H1 (cell line): ENCODE measurements around the gene PIF1. TPM values are rescaled to one million over a fixed set of nuclear protein-coding genes. Genes with fewer than 3 reads are reported as not detected.
A peak's percentile ranks its signal among the peaks of the same experiment; 100 is the strongest.

ENCODE experiments used
- CTCF ChIA-PET: fragments of 300-600 bp; sonication (Branson Sonifier 250); formaldehyde crosslinking; loops from one replicate; lab custom pipeline; 2021; ENCODE audit not compliant: partially characterized antibody; lab: Charles Lee
- POLR2A ChIA-PET: fragments of 300-600 bp; sonication (Branson Sonifier 250); formaldehyde crosslinking; loops from one replicate; lab custom pipeline; 2021; ENCODE audit warnings: inconsistent platforms; ENCODE audit not compliant: partially characterized antibody; lab: Charles Lee
- DNase-seq, 2 experiments: peaks; one replicate each; pipeline versions ENCODE4 v3.0.0 to v3.0.0-alpha.2; 2010 to 2022; ENCODE audit warnings: low spot score in 2 of 2, low read depth in 1 of 2, mixed read lengths in 1 of 2
- FAIRE-seq: peaks from 2 replicates; lab custom pipeline; 2011; peaks lifted over from hg19 to GRCh38; lab: Jason Lieb, UNC
- H2AFZ ChIP-seq: 2 replicates; pipeline ENCODE4 v1.8.1; 2012; ENCODE audit warnings: low read length, inconsistent platforms
- H2AK5ac ChIP-seq: 2 replicates; pipeline ENCODE4 v1.6.1; 2013; ENCODE audit warnings: low read depth, low read length
- H2BK120ac ChIP-seq: replicated peaks from 2 replicates; pipeline ENCODE3; 2013; ENCODE audit warnings: low read depth, low read length, inconsistent platforms
- H2BK12ac ChIP-seq: 2 replicates; pipeline ENCODE4 v1.6.1; 2013; ENCODE audit warnings: low read depth, low read length
- H2BK15ac ChIP-seq: 2 replicates; pipeline ENCODE4 v1.6.1; 2013; ENCODE audit warnings: low read length
- H2BK20ac ChIP-seq: 2 replicates; pipeline ENCODE4 v1.6.1; 2013; ENCODE audit warnings: low read length
- H2BK5ac ChIP-seq: 2 replicates; pipeline ENCODE4 v1.6.1; 2013; ENCODE audit warnings: low read depth, low read length
- H3K14ac ChIP-seq: 2 replicates; pipeline ENCODE4 v1.6.1; 2013; ENCODE audit warnings: inconsistent platforms; ENCODE audit not compliant: insufficient read length
- H3K18ac ChIP-seq: 2 replicates; pipeline ENCODE4 v1.6.1; 2013; ENCODE audit warnings: low read length; ENCODE audit errors: extremely low read depth
- H3K23ac ChIP-seq: 2 replicates; pipeline ENCODE4 v1.6.1; 2013; ENCODE audit warnings: inconsistent platforms; ENCODE audit not compliant: insufficient read length
- H3K23me2 ChIP-seq: 2 replicates; pipeline ENCODE4 v1.6.1; 2013; ENCODE audit warnings: low read depth, low read length
- H3K27ac ChIP-seq: 2 replicates; pipeline ENCODE4 v1.6.1; 2011; ENCODE audit warnings: low read depth, low read length, inconsistent platforms
- H3K27me3 ChIP-seq, 4 experiments: replicated peaks in 1 of 4; 1 replicate in 1 of 4; 2 replicates in 3 of 4; pipeline versions ENCODE4 v1.6.1 to v1.8.1; 2011 to 2013; ENCODE audit warnings: low read length in 3 of 4, mild to moderate bottlenecking in 3 of 4, inconsistent platforms in 2 of 4, mixed read lengths in 2 of 4, moderate library complexity in 1 of 4; ENCODE audit not compliant: control insufficient read depth in 3 of 4, insufficient read depth in 3 of 4; ENCODE audit errors: extremely low read depth in 1 of 4
- H3K36me3 ChIP-seq, 4 experiments: 2 replicates each; pipeline versions ENCODE4 v1.6.1 to v1.8.1; 2011 to 2013; ENCODE audit warnings: mild to moderate bottlenecking in 4 of 4, low read length in 3 of 4, moderate library complexity in 2 of 4, control low read depth in 1 of 4, inconsistent platforms in 1 of 4; ENCODE audit not compliant: insufficient read depth in 4 of 4, control insufficient read depth in 2 of 4
- H3K4ac ChIP-seq: replicated peaks from 2 replicates; pipeline ENCODE3; 2013; ENCODE audit warnings: low read length, low read depth, mixed read lengths, inconsistent platforms; ENCODE audit not compliant: insufficient read length
- H3K4me1 ChIP-seq, 4 experiments: replicated peaks in 1 of 4; 1 replicate in 1 of 4; 2 replicates in 3 of 4; pipeline versions ENCODE4 v1.6.1 to v1.8.1; 2011 to 2013; ENCODE audit warnings: low read length in 3 of 4, inconsistent platforms in 2 of 4, mixed read lengths in 1 of 4; ENCODE audit not compliant: insufficient read depth in 4 of 4, control insufficient read depth in 3 of 4
- H3K4me2 ChIP-seq, 2 experiments: 2 replicates each; pipeline versions ENCODE4 v1.6.1 to v1.8.1; 2011 to 2013; ENCODE audit warnings: low read depth in 2 of 2, low read length in 2 of 2, control low read depth in 1 of 2, inconsistent platforms in 1 of 2, mild to moderate bottlenecking in 1 of 2; ENCODE audit not compliant: insufficient read depth in 1 of 2
- H3K4me3 ChIP-seq, 4 experiments: fragments of 200-600, 300-600 bp in 1 of 4; sonication (generic), shearing (Covaris generic), sonication (Bioruptor Twin) in 1 of 4; 2 replicates each; pipeline versions ENCODE4 v1.5.1 to v1.8.1; 2011 to 2016; ENCODE audit warnings: low read length in 4 of 4, low read depth in 3 of 4, control low read depth in 2 of 4, inconsistent platforms in 2 of 4, mild to moderate bottlenecking in 2 of 4, mixed read lengths in 1 of 4, moderate library complexity in 1 of 4; ENCODE audit not compliant: insufficient read depth in 2 of 4; ENCODE audit errors: extremely low read depth in 1 of 4
- H3K56ac ChIP-seq: replicated peaks from 2 replicates; pipeline ENCODE3; 2013; ENCODE audit warnings: low read depth, mild to moderate bottlenecking, mixed read lengths, low read length, inconsistent platforms; ENCODE audit not compliant: insufficient read length
- H3K79me1 ChIP-seq: 2 replicates; pipeline ENCODE4 v1.6.1; 2013; ENCODE audit warnings: low read depth, low read length, control low read depth
- H3K79me2 ChIP-seq, 2 experiments: 2 replicates each; pipeline versions ENCODE4 v1.6.1 to v1.8.1; 2012 to 2013; ENCODE audit warnings: low read length in 2 of 2, mild to moderate bottlenecking in 2 of 2, inconsistent platforms in 1 of 2; ENCODE audit not compliant: insufficient read depth in 2 of 2, control insufficient read depth in 1 of 2
- H3K9ac ChIP-seq, 4 experiments: replicated peaks in 1 of 4; 1 replicate in 1 of 4; 2 replicates in 3 of 4; pipeline versions ENCODE4 v1.6.1 to v1.8.1; 2011 to 2013; ENCODE audit warnings: low read depth in 3 of 4, low read length in 3 of 4, control low read depth in 2 of 4, mild to moderate bottlenecking in 2 of 4, moderate library complexity in 2 of 4, inconsistent platforms in 1 of 4; ENCODE audit errors: extremely low read depth in 1 of 4
- H3K9me3 ChIP-seq, 2 experiments: 2 replicates each; pipeline versions ENCODE4 v1.6.1 to v1.8.1; 2012 to 2013; ENCODE audit warnings: mild to moderate bottlenecking in 2 of 2, moderate library complexity in 2 of 2, control low read depth in 1 of 2, inconsistent platforms in 1 of 2, low read depth in 1 of 2, low read length in 1 of 2, mixed read lengths in 1 of 2; ENCODE audit not compliant: insufficient read depth in 2 of 2
- H4K20me1 ChIP-seq, 2 experiments: replicated peaks in 1 of 2; 2 replicates each; pipeline versions ENCODE3 to v1.8.1; 2011 to 2013; ENCODE audit warnings: inconsistent platforms in 2 of 2, low read length in 2 of 2, mild to moderate bottlenecking in 1 of 2; ENCODE audit not compliant: insufficient read depth in 2 of 2, control insufficient read depth in 1 of 2
- H4K5ac ChIP-seq: 2 replicates; pipeline ENCODE4 v1.6.1; 2013; ENCODE audit warnings: low read length, low read depth, mixed read lengths, inconsistent platforms; ENCODE audit not compliant: insufficient read length
- H4K8ac ChIP-seq: 2 replicates; pipeline ENCODE4 v1.8.0; 2013; ENCODE audit warnings: mild to moderate bottlenecking, moderate library complexity, low read length, inconsistent platforms; ENCODE audit not compliant: insufficient read depth; ENCODE audit errors: extremely low read depth
- H4K91ac ChIP-seq: replicated peaks from 2 replicates; pipeline ENCODE3; 2013; ENCODE audit warnings: low read length, mixed read lengths, inconsistent platforms; ENCODE audit not compliant: insufficient read length
- PHF8 ChIP-seq: fragments of 200-600 bp; sonication (generic); conservative IDR thresholded peaks from 2 replicates; pipeline ENCODE4 v1.7.1; 2012; ENCODE audit warnings: low read depth, mild to moderate bottlenecking, inconsistent platforms, low read length, moderate library complexity
- POLR2A ChIP-seq, 2 experiments: IDR thresholded peaks; 1 replicate in 1 of 2; 2 replicates in 1 of 2; pipeline ENCODE4 v1.6.1; 2011; ENCODE audit warnings: low read depth in 2 of 2, low read length in 2 of 2, mild to moderate bottlenecking in 2 of 2; ENCODE audit errors: control extremely low read depth in 1 of 2
- RAD21 ChIP-seq, 2 experiments: IDR thresholded peaks in 1 of 2; conservative IDR thresholded peaks in 1 of 2; 2 replicates each; pipeline ENCODE4 v1.6.1; 2011; ENCODE audit warnings: low read depth in 2 of 2, low read length in 2 of 2, improper control_type of control experiment in 1 of 2, inconsistent platforms in 1 of 2, mild to moderate bottlenecking in 1 of 2, moderate library complexity in 1 of 2
- WGBS, 2 experiments: shearing (Covaris generic) in 1 of 2; methylation state at CpG; one replicate each; pipeline versions ENCODE4 v1.1.6 to v1.1.7; 2013 to 2015; ENCODE audit warnings: low lambda C conversion rate in 2 of 2, mixed read lengths in 2 of 2, inconsistent platforms in 1 of 2, low coverage in 1 of 2, missing lambda C conversion rate in 1 of 2; ENCODE audit not compliant: insufficient replicate concordance in 2 of 2, insufficient coverage in 1 of 2, insufficient read length in 1 of 2; ENCODE audit errors: extremely low coverage in 1 of 2, missing lambda C conversion rate in 1 of 2; 5-methylcytosine and 5-hydroxymethylcytosine counted together
- polyA plus RNA-seq, 7 experiments: library from polyadenylated mRNA; depleted of rRNA in 3 of 7; stranded (reverse) in 5 of 7; unstranded in 2 of 7; fragments of >200 nt in 5 of 7; fragments of 200-250 nt in 2 of 7; gene quantifications; 1 replicate in 5 of 7; 2 replicates in 1 of 7; 4 replicates in 1 of 7; pipeline versions ENCODE4 v1.2.1 to v1.2.3, GENCODE V29; 2011 to 2013; ENCODE audit warnings: missing spikeins in 2 of 7, mixed read lengths in 2 of 7
- total RNA-seq: library from RNA; stranded (reverse); fragmentation: NEBNext Ultra II Directional; extraction: Animal tissue kit (Norgen Biotek cat#: 25700); gene quantifications from 2 replicates; pipeline ENCODE4 v1.2.1, GENCODE V29; 2021
- TF ChIP-seq, protein P1 (sequence below): IDR thresholded peaks from 2 replicates; pipeline ENCODE4 v1.6.1; 2012; ENCODE audit warnings: low read length, inconsistent platforms
- TF ChIP-seq, protein P2 (sequence below): IDR thresholded peaks from 2 replicates; pipeline ENCODE4 v1.6.1; 2012; ENCODE audit warnings: inconsistent platforms

The PIF1 gene
- total and polyA plus RNA-seq, 2 of the 8 experiments (the other 6 are each of a cell fraction or from before 2014, with no cell fraction given) = 73.3 to 138 TPM

DNA sequence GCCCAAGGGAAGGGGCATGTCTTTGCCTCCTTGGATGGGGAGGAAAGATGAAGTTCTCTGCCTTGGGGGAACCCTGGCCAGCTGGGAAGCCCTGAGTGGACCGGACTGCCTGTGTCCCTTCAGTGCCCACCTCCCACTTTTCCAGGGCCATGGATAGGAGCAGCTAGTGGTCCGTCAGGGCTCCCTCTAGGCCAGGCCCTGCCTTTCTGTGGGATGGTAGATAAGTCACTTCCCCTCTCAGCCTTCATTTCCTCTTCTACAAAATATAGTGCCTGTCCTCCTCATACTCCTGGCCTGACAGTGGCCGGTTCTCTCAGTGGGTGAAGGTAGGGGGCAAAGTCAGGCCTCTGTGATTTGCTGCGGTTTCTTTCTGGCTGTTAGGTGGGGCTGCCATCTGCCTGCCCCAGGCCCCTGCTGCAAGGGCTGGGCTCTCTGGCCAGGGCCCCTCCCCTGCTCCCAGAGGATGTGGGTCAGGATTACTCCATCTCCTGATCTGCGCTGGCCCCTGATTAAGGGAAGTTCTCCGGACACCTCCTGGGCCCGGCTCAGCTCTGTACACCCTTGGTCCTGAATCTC, 17.6 kb upstream of the PIF1 start:
- CTCF ChIA-PET = interaction anchor here (0.6 to 1.4 kb wide), 6 partner anchors 29 to 1621 kb away, joined by 3 to 7 read pairs (median 4); no protein-coding TSS in a partner anchor
- POLR2A ChIA-PET = interaction anchor here (0.9 to 3.0 kb wide), 13 partner anchors 9 to 103 kb away, joined by 3 to 11 read pairs (median 5); partner anchors contain the start of gene PIF1
- no peak for FAIRE-seq

More for the DNA sequence above, 17.6 kb upstream of the PIF1 start:
- no peak for DNase-seq
- 76% methylated on average over 7 of the region's 7 CpGs; no CpG with 5 or more reads in 1 of the 2 experiments for WGBS, 2 experiments
- Histone ChIP-seq H3K4me2 (peak overlapping the region; percentile 97 to 98), H2BK20ac (no peak overlapping the region), H3K14ac (no peak overlapping the region), H3K4me1 (peaks cover 16 to 30% (median 19%) of the 10 kb centered on the region in 4 experiments), H2BK12ac (no peak overlapping the region), H2BK15ac (no peak overlapping the region), H3K36me3 (no peaks in the 10 kb centered on the region), H3K4me3 (peak overlapping the region; percentile 90 to 99 (median 92); a peak in 7 of 8 replicates), H2BK5ac (no peak overlapping the region), H3K9ac (peak overlapping the region in 1 of 4 experiments; percentile 48; a peak in 1 of 7 replicates), H4K5ac (no peak overlapping the region), H2AFZ (no peak overlapping the region), H3K18ac (no peak overlapping the region), H3K56ac (no peak overlapping the region), H3K79me2 (peaks cover 4 to 60% of the 10 kb centered on the region in 2 experiments), H3K9me3 (no peaks in the 10 kb centered on the region), H4K91ac (no peak overlapping the region), H3K79me1 (peaks cover 25% of the 10 kb centered on the region), H3K23ac (no peak overlapping the region), H3K4ac (no peak overlapping the region), H3K27me3 (no peaks in the 10 kb centered on the region), H3K27ac (no peak overlapping the region), H4K8ac (no peak overlapping the region), H2AK5ac (no peak overlapping the region), H3K23me2 (peaks cover 15% of the 10 kb centered on the region), H4K20me1 (peaks cover 14 to 28% of the 10 kb centered on the region in 2 experiments), H2BK120ac (no peak overlapping the region)
- no peak for TF ChIP-seq RAD21 (IDR thresholded peaks at IDR 0.05 in 1 of 2, conservative IDR thresholded peaks at IDR 0.05 in 1 of 2; ENCODE audit: low read depth in 2 of 2, low read length in 2 of 2)
- TF ChIP-seq, protein P1, sequence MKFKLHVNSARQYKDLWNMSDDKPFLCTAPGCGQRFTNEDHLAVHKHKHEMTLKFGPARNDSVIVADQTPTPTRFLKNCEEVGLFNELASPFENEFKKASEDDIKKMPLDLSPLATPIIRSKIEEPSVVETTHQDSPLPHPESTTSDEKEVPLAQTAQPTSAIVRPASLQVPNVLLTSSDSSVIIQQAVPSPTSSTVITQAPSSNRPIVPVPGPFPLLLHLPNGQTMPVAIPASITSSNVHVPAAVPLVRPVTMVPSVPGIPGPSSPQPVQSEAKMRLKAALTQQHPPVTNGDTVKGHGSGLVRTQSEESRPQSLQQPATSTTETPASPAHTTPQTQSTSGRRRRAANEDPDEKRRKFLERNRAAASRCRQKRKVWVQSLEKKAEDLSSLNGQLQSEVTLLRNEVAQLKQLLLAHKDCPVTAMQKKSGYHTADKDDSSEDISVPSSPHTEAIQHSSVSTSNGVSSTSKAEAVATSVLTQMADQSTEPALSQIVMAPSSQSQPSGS = no peak
- 0 out of 3 replicates have a peak, but pooled peaks of 1 of the 2 experiments have one; percentile 24 for TF ChIP-seq POLR2A (IDR thresholded peaks at IDR 0.05; ENCODE audit: control extremely low read depth in 1 of 2, low read depth in 2 of 2, low read length in 2 of 2)
- no peak for TF ChIP-seq PHF8
- TF ChIP-seq, protein P2, sequence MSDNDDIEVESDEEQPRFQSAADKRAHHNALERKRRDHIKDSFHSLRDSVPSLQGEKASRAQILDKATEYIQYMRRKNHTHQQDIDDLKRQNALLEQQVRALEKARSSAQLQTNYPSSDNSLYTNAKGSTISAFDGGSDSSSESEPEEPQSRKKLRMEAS = no peak
